H9 (cell line): ENCODE results near the gene TAP2. TPM values are rescaled to one million over a fixed set of nuclear protein-coding genes. Genes with fewer than 3 reads are reported as not detected.

Source experiments
- DNase-seq: peaks from one replicate; pipeline ENCODE4 v3.0.0-alpha.2; 2017
- H2AFZ ChIP-seq: one replicate; pipeline ENCODE4 v1.6.1; 2013; ENCODE audit warnings: mild to moderate bottlenecking, low read length, control low read depth, moderate library complexity
- H2AK5ac ChIP-seq: 2 replicates; pipeline ENCODE4 v1.6.1; 2013; ENCODE audit warnings: low read length, control low read depth, mixed read lengths; ENCODE audit not compliant: insufficient read length
- H2BK120ac ChIP-seq: one replicate; pipeline ENCODE4 v1.6.1; 2013; ENCODE audit warnings: low read depth, mild to moderate bottlenecking, low read length, control low read depth, inconsistent platforms; ENCODE audit not compliant: poor library complexity, severe bottlenecking
- H2BK12ac ChIP-seq: 2 replicates; pipeline ENCODE4 v1.6.1; 2013; ENCODE audit warnings: low read length, control low read depth, mixed read lengths, low read depth; ENCODE audit not compliant: insufficient read length
- H2BK15ac ChIP-seq: 2 replicates; pipeline ENCODE4 v1.6.1; 2013; ENCODE audit warnings: low read depth, low read length, control low read depth
- H2BK20ac ChIP-seq: one replicate; pipeline ENCODE4 v1.6.1; 2013; ENCODE audit warnings: low read depth, mild to moderate bottlenecking, low read length, control low read depth, inconsistent platforms; ENCODE audit not compliant: poor library complexity, severe bottlenecking
- H2BK5ac ChIP-seq: 2 replicates; pipeline ENCODE4 v1.6.1; 2013; ENCODE audit warnings: low read length, control low read depth, mixed read lengths; ENCODE audit not compliant: insufficient read length
- H3K14ac ChIP-seq: 2 replicates; pipeline ENCODE4 v1.6.1; 2013; ENCODE audit warnings: low read length, control low read depth; ENCODE audit not compliant: insufficient read depth
- H3K18ac ChIP-seq: 2 replicates; pipeline ENCODE4 v1.6.1; 2013; ENCODE audit warnings: low read depth, mild to moderate bottlenecking, mixed read lengths, low read length, control low read depth; ENCODE audit not compliant: insufficient read length
- H3K23ac ChIP-seq: 2 replicates; pipeline ENCODE4 v1.6.1; 2013; ENCODE audit warnings: low read length, control low read depth, mixed read lengths, low read depth; ENCODE audit not compliant: insufficient read length
- H3K23me2 ChIP-seq: 2 replicates; pipeline ENCODE4 v1.6.1; 2013; ENCODE audit warnings: low read depth, mild to moderate bottlenecking, mixed read lengths, low read length, control low read depth; ENCODE audit not compliant: insufficient read length, poor library complexity, severe bottlenecking
- H3K27ac ChIP-seq: 2 replicates; pipeline ENCODE4 v1.5.1; 2013; ENCODE audit warnings: low read length, control low read depth, mixed read lengths, low read depth; ENCODE audit not compliant: insufficient read length
- H3K27me3 ChIP-seq: 2 replicates; pipeline ENCODE4 v1.6.1; 2013; ENCODE audit warnings: low read length, control low read depth, inconsistent platforms; ENCODE audit not compliant: insufficient read depth
- H3K4ac ChIP-seq: 2 replicates; pipeline ENCODE4 v1.6.1; 2013; ENCODE audit warnings: low read depth, mild to moderate bottlenecking, control low read depth, inconsistent platforms, low read length, moderate library complexity
- H3K4me1 ChIP-seq: 2 replicates; pipeline ENCODE4 v1.6.1; 2013; ENCODE audit warnings: low read length, control low read depth, inconsistent platforms; ENCODE audit not compliant: insufficient read depth
- H3K4me2 ChIP-seq: 2 replicates; pipeline ENCODE4 v1.6.1; 2013; ENCODE audit warnings: low read length, control low read depth, mixed read lengths; ENCODE audit not compliant: insufficient read length, insufficient read depth
- H3K56ac ChIP-seq: 2 replicates; pipeline ENCODE4 v1.6.1; 2013; ENCODE audit warnings: low read depth, mild to moderate bottlenecking, mixed read lengths, low read length, control low read depth; ENCODE audit not compliant: insufficient read length
- H3K79me1 ChIP-seq: 2 replicates; pipeline ENCODE4 v1.6.1; 2013; ENCODE audit warnings: low read depth, mild to moderate bottlenecking, moderate library complexity, low read length, control low read depth, inconsistent platforms; ENCODE audit not compliant: insufficient read depth, poor library complexity, severe bottlenecking
- H3K79me2 ChIP-seq: 2 replicates; pipeline ENCODE4 v1.6.1; 2013; ENCODE audit warnings: low read length, control low read depth, inconsistent platforms; ENCODE audit not compliant: insufficient read depth
- H3K9ac ChIP-seq: 2 replicates; pipeline ENCODE4 v1.6.1; 2013; ENCODE audit warnings: low read length, control low read depth, mixed read lengths; ENCODE audit not compliant: insufficient read length; ENCODE audit errors: extremely low read depth
- H3K9me3 ChIP-seq: one replicate; pipeline ENCODE4 v1.6.1; 2013; ENCODE audit warnings: low read depth, low read length, inconsistent platforms; ENCODE audit not compliant: control insufficient read depth
- H3T11ph ChIP-seq: one replicate; pipeline ENCODE4 v1.6.1; 2013; ENCODE audit warnings: mild to moderate bottlenecking, low read length, control low read depth, inconsistent platforms
- H4K20me1 ChIP-seq: one replicate; pipeline ENCODE4 v1.6.1; 2013; ENCODE audit not compliant: control insufficient read depth, insufficient read length, insufficient read depth
- H4K5ac ChIP-seq: 2 replicates; pipeline ENCODE4 v1.6.1; 2013; ENCODE audit warnings: low read depth, mild to moderate bottlenecking, mixed read lengths, low read length, control low read depth; ENCODE audit not compliant: insufficient read length
- H4K8ac ChIP-seq: replicated peaks from 2 replicates; pipeline ENCODE4 v1.6.1; 2013; ENCODE audit warnings: low read length, control low read depth, mixed read lengths, low read depth; ENCODE audit not compliant: insufficient read length
- H4K91ac ChIP-seq: 2 replicates; pipeline ENCODE4 v1.6.1; 2013; ENCODE audit warnings: low read depth, mild to moderate bottlenecking, moderate library complexity, mixed read lengths, low read length, control low read depth; ENCODE audit not compliant: insufficient read length
- H3K27ac Mint-ChIP-seq, 3 experiments: 2 replicates in 2 of 3; 3 replicates in 1 of 3; pipeline ENCODE4 v1.8.0; 2020 to 2021; ENCODE audit warnings: mixed read lengths in 3 of 3, mild to moderate bottlenecking in 1 of 3, moderate library complexity in 1 of 3
- H3K27me3 Mint-ChIP-seq: 2 replicates; pipeline ENCODE4 v1.8.0; 2021; ENCODE audit warnings: low read depth, mild to moderate bottlenecking, moderate library complexity, mixed read lengths
- H3K36me3 Mint-ChIP-seq, 3 experiments: 2 replicates in 2 of 3; 3 replicates in 1 of 3; pipeline ENCODE4 v1.8.0; 2020 to 2021; ENCODE audit warnings: low read depth in 3 of 3, mixed read lengths in 3 of 3; ENCODE audit not compliant: insufficient read depth in 1 of 3
- H3K4me1 Mint-ChIP-seq, 2 experiments: 2 replicates each; pipeline ENCODE4 v1.8.0; 2020; ENCODE audit warnings: mixed read lengths in 2 of 2
- H3K4me3 Mint-ChIP-seq, 2 experiments: 2 replicates in 1 of 2; 3 replicates in 1 of 2; pipeline ENCODE4 v1.8.0; 2020 to 2021; ENCODE audit warnings: mild to moderate bottlenecking in 2 of 2, mixed read lengths in 2 of 2, moderate library complexity in 1 of 2
- H3K9me3 Mint-ChIP-seq, 2 experiments: 2 replicates in 1 of 2; 3 replicates in 1 of 2; pipeline ENCODE4 v1.8.0; 2020; ENCODE audit warnings: mild to moderate bottlenecking in 2 of 2, mixed read lengths in 2 of 2, moderate library complexity in 1 of 2
- CTCF ChIP-seq: fragments of 200-600 bp; sonication (generic); conservative IDR thresholded peaks from 3 replicates; pipeline ENCODE4 v1.8.0; 2021; ENCODE audit warnings: antibody characterized with exemption, mild to moderate bottlenecking
- WGBS: extraction: QIAGEN DNeasy Blood & Tissue Kit; methylation state at CpG from one replicate; pipeline ENCODE4 v1.1.7; 2013; ENCODE audit warnings: missing lambda C conversion rate, low lambda C conversion rate, mixed read lengths; ENCODE audit not compliant: insufficient read length; ENCODE audit errors: extremely low coverage; 5-methylcytosine and 5-hydroxymethylcytosine counted together
- total RNA-seq: library from RNA; stranded (reverse); gene quantifications from 2 replicates; pipeline ENCODE4 v1.2.1, GENCODE V29; 2021

The TAP2 gene
- total RNA-seq, 1 experiment from 2014 or later, result 16.3 TPM

DNA sequence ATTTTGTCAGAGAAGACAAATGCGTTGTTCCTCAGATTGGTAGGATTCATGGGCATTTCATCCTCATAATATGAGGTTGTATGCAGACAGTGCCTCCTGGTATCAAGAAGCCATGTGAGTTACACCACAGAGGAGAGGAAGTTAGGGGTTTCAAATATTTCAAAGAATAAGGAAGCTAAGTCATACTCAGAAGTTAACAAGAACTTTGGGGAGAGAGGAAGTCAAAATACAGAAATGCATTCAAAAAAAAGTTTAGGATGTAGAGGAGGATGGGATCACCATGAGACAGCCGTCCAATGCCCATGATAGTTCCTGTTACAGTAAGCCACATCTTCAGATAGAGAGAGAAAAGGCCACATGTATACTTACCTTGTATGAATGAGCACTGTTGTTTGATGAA lies 44.0 kb downstream of the TAP2 start:
- Histone ChIP-seq H2AK5ac (no peak overlapping the region), H2AFZ (no peak overlapping the region), H3K27ac (no peak overlapping the region), H4K91ac (no peak overlapping the region), H3K14ac (no peak overlapping the region), H3K27me3 (no peaks in the 10 kb centered on the region), H3K23me2 (no peaks in the 10 kb centered on the region), H3K9ac (no peak overlapping the region), H4K20me1 (no peaks in the 10 kb centered on the region), H3K4ac (no peak overlapping the region), H2BK20ac (no peak overlapping the region), H3K79me2 (no peaks in the 10 kb centered on the region), H2BK12ac (no peak overlapping the region), H3K4me2 (no peak overlapping the region), H3K18ac (no peak overlapping the region), H3T11ph (no peak overlapping the region), H2BK15ac (no peak overlapping the region), H3K79me1 (no peaks in the 10 kb centered on the region), H4K8ac (no peak overlapping the region), H4K5ac (no peak overlapping the region), H3K9me3 (no peaks in the 10 kb centered on the region), H3K23ac (no peak overlapping the region), H3K4me1 (no peaks in the 10 kb centered on the region), H3K56ac (no peak overlapping the region), H2BK120ac (no peak overlapping the region), H2BK5ac (no peak overlapping the region)
- WGBS, result no CpG with 5 or more reads among the region's 2 CpGs
- H3K27ac Mint-ChIP-seq, result no peak overlapping the region
- peaks cover 8 to 9% of the 10 kb centered on the region in 2 experiments for H3K9me3 Mint-ChIP-seq
- H3K4me1 Mint-ChIP-seq, result peaks cover 16 to 18% of the 10 kb centered on the region in 2 experiments
- no peak for DNase-seq
- H3K4me3 Mint-ChIP-seq, result no peak overlapping the region
- peaks cover 20% of the 10 kb centered on the region for H3K27me3 Mint-ChIP-seq
- TF ChIP-seq CTCF, result no peak
- peaks cover 0 to 6% (median 0%) of the 10 kb centered on the region in 3 experiments; a peak in 2 of 7 replicates for H3K36me3 Mint-ChIP-seq
